Bronchial epithelial cell (primary cell): ENCODE results near the gene CORO1C. TPM values are rescaled to one million over a fixed set of nuclear protein-coding genes. Genes with fewer than 3 reads are reported as not detected.
A peak's percentile ranks its signal among the peaks of the same experiment; 100 is the strongest.

Source experiments
- DNase-seq: peaks from one replicate; pipeline ENCODE4 v3.0.0-alpha.2; 2010; ENCODE audit warnings: low read depth
- FAIRE-seq: peaks from 2 replicates; lab custom pipeline; 2011; peaks lifted over from hg19 to GRCh38; lab: Jason Lieb, UNC
- H3K27me3 ChIP-seq: 2 replicates; pipeline ENCODE4 v1.5.1; 2011; ENCODE audit warnings: low read length; ENCODE audit not compliant: control insufficient read depth, insufficient read depth
- H3K36me3 ChIP-seq: 2 replicates; pipeline ENCODE4 v1.5.1; 2011; ENCODE audit warnings: low read length; ENCODE audit not compliant: control insufficient read depth, insufficient read depth
- H3K4me3 ChIP-seq: 2 replicates; pipeline ENCODE4 v1.5.1; 2011; ENCODE audit warnings: mild to moderate bottlenecking, low read depth, low read length, control low read depth
- total RNA-seq: library from RNA; depleted of rRNA; stranded (reverse); fragments of >200 nt; gene quantifications from 2 replicates; pipeline ENCODE4 v1.2.1, GENCODE V29; 2014
- TF ChIP-seq, protein P1 (sequence below): IDR thresholded peaks from 2 replicates; pipeline ENCODE4 v1.5.1; 2011; ENCODE audit warnings: mild to moderate bottlenecking, moderate library complexity, low read length, control low read depth, inconsistent platforms; ENCODE audit not compliant: insufficient read depth, severe bottlenecking

Gene CORO1C
- total RNA-seq, 1 donor from 2014 or later = 152 TPM

DNA sequence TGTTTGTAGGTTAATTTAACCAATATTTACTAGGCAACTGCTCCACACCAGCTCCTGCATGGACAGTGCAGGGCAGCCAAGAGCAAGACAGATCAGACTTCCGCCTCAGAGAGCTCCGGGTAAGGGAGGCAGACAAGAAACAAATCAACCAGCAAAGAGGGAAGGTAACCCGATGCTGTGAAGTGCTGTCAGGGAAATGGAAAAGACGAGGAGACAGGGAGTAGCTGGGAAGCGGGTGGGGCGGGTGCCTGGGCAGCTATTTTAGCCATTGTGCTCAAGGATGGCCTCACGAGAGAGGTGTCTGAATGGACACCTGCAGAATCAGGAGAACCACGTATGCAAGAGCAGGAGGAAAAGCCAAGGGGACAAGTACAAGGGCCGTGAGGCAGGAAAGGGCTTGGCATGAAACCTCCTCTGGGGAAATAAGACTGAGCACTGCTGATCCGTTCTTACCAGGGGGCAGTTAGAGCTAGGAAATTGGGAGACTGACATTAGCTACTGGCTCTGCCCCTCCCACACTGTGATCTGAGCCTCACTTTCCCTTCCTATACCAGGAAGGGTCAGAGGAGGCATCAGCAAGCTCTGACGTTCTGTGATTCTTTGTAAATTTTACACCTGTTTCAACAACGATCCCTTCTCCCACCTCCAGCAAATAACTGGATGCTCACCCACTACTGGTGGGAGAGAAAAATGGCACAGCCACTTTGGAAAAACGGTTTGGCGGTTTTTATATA, 126.9 kb downstream of the CORO1C start:
- Histone ChIP-seq H3K27me3 (no peaks in the 10 kb centered on the region), H3K4me3 (no peak overlapping the region), H3K36me3 (no peaks in the 10 kb centered on the region)
- FAIRE-seq (peak; percentile 23), DNase-seq (no peak)
- TF ChIP-seq, protein P1, sequence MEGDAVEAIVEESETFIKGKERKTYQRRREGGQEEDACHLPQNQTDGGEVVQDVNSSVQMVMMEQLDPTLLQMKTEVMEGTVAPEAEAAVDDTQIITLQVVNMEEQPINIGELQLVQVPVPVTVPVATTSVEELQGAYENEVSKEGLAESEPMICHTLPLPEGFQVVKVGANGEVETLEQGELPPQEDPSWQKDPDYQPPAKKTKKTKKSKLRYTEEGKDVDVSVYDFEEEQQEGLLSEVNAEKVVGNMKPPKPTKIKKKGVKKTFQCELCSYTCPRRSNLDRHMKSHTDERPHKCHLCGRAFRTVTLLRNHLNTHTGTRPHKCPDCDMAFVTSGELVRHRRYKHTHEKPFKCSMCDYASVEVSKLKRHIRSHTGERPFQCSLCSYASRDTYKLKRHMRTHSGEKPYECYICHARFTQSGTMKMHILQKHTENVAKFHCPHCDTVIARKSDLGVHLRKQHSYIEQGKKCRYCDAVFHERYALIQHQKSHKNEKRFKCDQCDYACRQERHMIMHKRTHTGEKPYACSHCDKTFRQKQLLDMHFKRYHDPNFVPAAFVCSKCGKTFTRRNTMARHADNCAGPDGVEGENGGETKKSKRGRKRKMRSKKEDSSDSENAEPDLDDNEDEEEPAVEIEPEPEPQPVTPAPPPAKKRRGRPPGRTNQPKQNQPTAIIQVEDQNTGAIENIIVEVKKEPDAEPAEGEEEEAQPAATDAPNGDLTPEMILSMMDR = no peak

DNA sequence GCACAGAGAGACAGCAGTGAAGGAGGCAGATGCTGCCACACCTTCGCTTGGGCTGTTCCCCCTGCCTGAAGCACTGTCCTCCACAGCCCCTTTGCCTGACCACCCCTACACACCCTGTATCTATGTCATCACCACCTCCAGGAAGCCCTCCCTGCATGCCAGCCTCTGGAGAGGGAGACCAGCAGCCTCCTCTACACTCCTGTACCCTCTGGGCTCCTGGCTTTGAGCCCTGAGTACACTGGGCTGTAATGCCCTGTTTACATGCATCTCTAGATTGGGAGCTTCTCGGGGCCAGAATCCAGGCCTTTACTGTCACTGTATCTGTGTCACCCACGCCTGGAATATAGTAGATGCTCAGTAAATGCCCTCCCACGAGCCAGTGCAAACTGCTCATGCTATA, 127.6 kb downstream of the CORO1C start:
- H3K27me3 ChIP-seq = no peaks in the 10 kb centered on the region
- TF ChIP-seq, protein P1 = no peak
- peak; percentile 40 for FAIRE-seq
- H3K4me3 ChIP-seq = no peak overlapping the region
- H3K36me3 ChIP-seq = no peaks in the 10 kb centered on the region
- DNase-seq = no peak

DNA sequence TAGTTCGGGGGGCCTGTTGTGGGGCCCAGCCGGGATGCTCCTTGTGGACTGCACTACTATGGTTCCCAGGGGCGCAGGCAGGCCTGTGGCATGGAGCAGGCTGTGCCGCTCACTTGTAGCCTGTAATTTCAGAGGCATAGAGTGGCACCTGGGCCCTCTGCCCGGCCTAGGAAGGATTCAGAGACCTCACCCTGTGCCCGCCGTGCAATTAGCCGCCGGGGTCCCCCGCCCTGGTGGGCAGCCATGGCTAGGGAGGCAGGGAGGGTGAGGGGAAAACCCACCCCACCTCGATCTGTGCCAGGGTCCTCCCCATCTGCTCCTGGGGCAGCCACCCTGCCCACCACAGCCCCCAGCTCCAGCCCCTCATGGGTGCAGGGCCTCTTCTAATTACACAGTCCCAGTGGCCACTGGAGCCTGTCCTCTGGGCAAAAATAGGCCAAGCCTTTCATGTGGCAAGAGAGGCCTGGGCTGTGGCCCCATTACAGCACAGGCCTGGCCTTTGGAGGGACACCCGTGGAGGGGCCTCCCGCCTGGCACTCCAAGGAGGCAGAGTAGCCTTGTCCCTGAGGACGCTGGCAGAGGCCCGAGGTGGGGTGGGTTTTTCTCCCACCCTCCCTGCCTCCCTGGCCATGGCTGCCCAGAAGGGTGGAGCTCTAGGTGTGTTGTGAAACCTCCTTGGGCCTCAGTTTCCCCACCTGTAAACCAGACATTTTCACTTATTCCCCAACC, 128.2 kb downstream of the CORO1C start:
- FAIRE-seq = no peak
- TF ChIP-seq, protein P1 = no peak
- H3K36me3 ChIP-seq = no peaks in the 10 kb centered on the region

GRCh38 chr12:108602209-108602705, 129.1 kb downstream of the CORO1C start:
- FAIRE-seq = no peak
- Histone ChIP-seq H3K4me3 (no peak overlapping the region), H3K27me3 (no peaks in the 10 kb centered on the region), H3K36me3 (no peaks in the 10 kb centered on the region)
- TF ChIP-seq, protein P1 = no peak
- DNase-seq = no peak

More for the DNA sequence above, 128.2 kb downstream of the CORO1C start:
- H3K4me3 ChIP-seq = no peak overlapping the region
- DNase-seq = no peak
- H3K27me3 ChIP-seq = no peaks in the 10 kb centered on the region

- TF ChIP-seq, protein P1 = no peak
- no peak for FAIRE-seq
- H3K4me3 ChIP-seq = no peak overlapping the region
- no peaks in the 10 kb centered on the region for H3K36me3 ChIP-seq
- H3K27me3 ChIP-seq = no peaks in the 10 kb centered on the region
- DNase-seq = no peak
These were observed 130.7 kb downstream of the CORO1C start for GRCh38 chr12:108600702-108601007.
